Prostate gland (tissue), 2 donors: Measurements from ENCODE around the gene TAF4B. TPM values are rescaled to one million over a fixed set of nuclear protein-coding genes. Genes with fewer than 3 reads are reported as not detected.
"Not testable (repeated sequence)": the region's sequence is repeated elsewhere in the genome, so short reads cannot be mapped to it uniquely, and the experiment has no call there.

Experiments used
- DNase-seq: peaks from one replicate; pipeline ENCODE4 v3.0.0-alpha.2; 2019; ENCODE audit warnings: low spot score
- H3K27ac ChIP-seq, 2 donors: fragments of 200-600 bp; sonication (generic); 2 replicates each; pipeline ENCODE4 v1.5.1; 2017 to 2019
- H3K27me3 ChIP-seq: fragments of 200-600 bp; sonication (generic); replicated peaks from 2 replicates; pipeline ENCODE4 v1.5.1; 2019; ENCODE audit not compliant: insufficient read depth
- H3K36me3 ChIP-seq, 2 donors: fragments of 200-600 bp; sonication (generic); 1 replicate in 1 of 2; 2 replicates in 1 of 2; pipeline versions ENCODE4 v1.5.1 to v1.8.1; 2017 to 2019
- H3K4me1 ChIP-seq: fragments of 200-600 bp; sonication (generic); replicated peaks from 2 replicates; pipeline ENCODE4 v1.5.1; 2019
- H3K4me3 ChIP-seq, 2 donors: fragments of 200-600 bp; sonication (generic); 2 replicates each; pipeline ENCODE4 v1.5.1; 2017 to 2019
- H3K9me3 ChIP-seq: fragments of 200-600 bp; sonication (generic); 2 replicates; pipeline ENCODE4 v1.5.1; 2017
- CTCF ChIP-seq, 4 experiments: fragments of 200-600 bp in 2 of 4; fragments of 450-650 bp in 2 of 4; sonication (generic) in 2 of 4; IDR thresholded peaks; 1 replicate in 3 of 4; 2 replicates in 1 of 4; pipeline ENCODE4 v1.5.1; 2016 to 2019; ENCODE audit warnings: antibody characterized with exemption in 4 of 4, mild to moderate bottlenecking in 2 of 4, moderate library complexity in 2 of 4
- POLR2A ChIP-seq: fragments of 450-650 bp; IDR thresholded peaks from one replicate; pipeline ENCODE4 v1.6.1; 2016; ENCODE audit warnings: antibody characterized with exemption, mild to moderate bottlenecking
- POLR2AphosphoS5 ChIP-seq: sonication (generic); formaldehyde crosslinking; IDR thresholded peaks from one replicate; pipeline ENCODE4 v1.6.1; 2017; ENCODE audit warnings: antibody characterized with exemption
- WGBS: methylation state at CpG from one replicate; pipeline ENCODE4 v1.1.5; 2018; 5-methylcytosine and 5-hydroxymethylcytosine counted together
- intact Hi-C: fragments of 100-400 bp; cut with DNase I; formaldehyde crosslinking; loops from one replicate; pipeline ENCODE4 v1.14.2; 2022
- total RNA-seq, 2 donors: library from RNA; depleted of rRNA; stranded (reverse); fragments of >200 nt; gene quantifications; one replicate each; pipeline ENCODE4 v1.1.0, GENCODE V29; 2016

TAF4B gene
- total RNA-seq, 2 donors from 2014 or later = 5.3 to 37.3 TPM

- no peak overlapping the region for H3K27ac ChIP-seq
- WGBS = 90% methylated on average over 2 of the region's 2 CpGs
- H3K4me1 ChIP-seq = no peaks in the 10 kb centered on the region
- TF ChIP-seq CTCF (IDR thresholded peaks at IDR 0.05) (no peak), POLR2AphosphoS5 (no peak), POLR2A (no peak)
- no peak for DNase-seq
- intact Hi-C loops = no loop called here
- no peak overlapping the region for H3K4me3 ChIP-seq
- H3K36me3 ChIP-seq = no peaks in the 10 kb centered on the region
- no peaks in the 10 kb centered on the region for H3K27me3 ChIP-seq
- H3K9me3 ChIP-seq = no peaks in the 10 kb centered on the region
Measured at GRCh38 chr18:26434887-26435286, 208.6 kb downstream of the TAF4B start.

GRCh38 chr18:26435415-26436095, 209.3 kb downstream of the TAF4B start:
- peaks cover 4% of the 10 kb centered on the region for H3K4me1 ChIP-seq
- no peaks in the 10 kb centered on the region for H3K27me3 ChIP-seq
- no peak for TF ChIP-seq POLR2A
- no peak for TF ChIP-seq POLR2AphosphoS5
- no peak for TF ChIP-seq CTCF (IDR thresholded peaks at IDR 0.05)
- intact Hi-C loops = no loop called here
- H3K27ac ChIP-seq = no peak overlapping the region
- no peaks in the 10 kb centered on the region for H3K36me3 ChIP-seq
- H3K4me3 ChIP-seq = no peak overlapping the region
- no peaks in the 10 kb centered on the region for H3K9me3 ChIP-seq
- WGBS = 92% methylated on average over 8 of the region's 8 CpGs
- no peak for DNase-seq

GRCh38 chr18:26436176-26437051, 210.2 kb downstream of the TAF4B start:
- no peak overlapping the region for H3K4me3 ChIP-seq
- H3K9me3 ChIP-seq = no peaks in the 10 kb centered on the region
- H3K4me1 ChIP-seq = peaks cover 4% of the 10 kb centered on the region
- H3K27ac ChIP-seq = no peak overlapping the region
- H3K36me3 ChIP-seq = no peaks in the 10 kb centered on the region
- TF ChIP-seq POLR2A (no peak), POLR2AphosphoS5 (no peak), CTCF (IDR thresholded peaks at IDR 0.05) (no peak)
- WGBS = 78% methylated on average over 11 of the region's 11 CpGs
- no peak for DNase-seq
- intact Hi-C loops = no loop called here
- H3K27me3 ChIP-seq = no peaks in the 10 kb centered on the region

- H3K4me1 ChIP-seq, H3K36me3 ChIP-seq, DNase-seq, H3K9me3 ChIP-seq, H3K4me3 ChIP-seq, intact Hi-C loops, H3K27ac ChIP-seq, H3K27me3 ChIP-seq: not testable (repeated sequence)
- WGBS = 80% methylated on average over 3 of the region's 3 CpGs
Measured at GRCh38 chr18:26437634-26438033, 211.4 kb downstream of the TAF4B start.

GRCh38 chr18:26438980-26439379, 212.7 kb downstream of the TAF4B start:
- 94% methylated on average over 5 of the region's 5 CpGs for WGBS
- Histone ChIP-seq H3K36me3 (no peaks in the 10 kb centered on the region), H3K4me3 (no peak overlapping the region), H3K4me1 (peaks cover 4% of the 10 kb centered on the region), H3K27ac (no peak overlapping the region), H3K27me3 (no peaks in the 10 kb centered on the region), H3K9me3 (no peaks in the 10 kb centered on the region)
- intact Hi-C loops = no loop called here
- no peak for TF ChIP-seq CTCF (IDR thresholded peaks at IDR 0.05)
- no peak for DNase-seq
